C1 segment of cervical spinal cord (tissue), 14 donors: Measurements from ENCODE around the gene ZFPM1.
"Not testable (repeated sequence)": the region's sequence is repeated elsewhere in the genome, so short reads cannot be mapped to it uniquely, and the experiment has no call there.

Experiments used
- DNase-seq, 14 donors: peaks; one replicate each; lab custom pipeline; 2025; lab: John Stamatoyannopoulos, UW

Gene ZFPM1

GRCh38 chr16:88511906-88512305, 58.8 kb downstream of the ZFPM1 start:
- no peak for DNase-seq

GRCh38 chr16:88512728-88513696, 59.9 kb downstream of the ZFPM1 start:
- no peak for DNase-seq

- DNase-seq = no peak
Observed at GRCh38 chr16:88514070-88514469, 61.0 kb downstream of the ZFPM1 start.

- DNase-seq = peak in 1 of 14 donors; percentile 16
Observed at GRCh38 chr16:88514526-88515232, 61.6 kb downstream of the ZFPM1 start.

- DNase-seq = no peak
Observed at GRCh38 chr16:88515371-88515770, 62.3 kb downstream of the ZFPM1 start.

- DNase-seq = no peak
Observed at GRCh38 chr16:88515925-88516594, 63.0 kb downstream of the ZFPM1 start.

- no peak for DNase-seq
Observed at GRCh38 chr16:88516601-88517061, 63.6 kb downstream of the ZFPM1 start.

- not testable (repeated sequence) for DNase-seq
Observed at GRCh38 chr16:88517208-88517774, 64.2 kb downstream of the ZFPM1 start.

- not testable (repeated sequence) for DNase-seq
Observed at GRCh38 chr16:88518411-88519111, 65.5 kb downstream of the ZFPM1 start.

- DNase-seq = no peak
Observed at GRCh38 chr16:88519240-88519639, 66.2 kb downstream of the ZFPM1 start.

GRCh38 chr16:88519938-88520653, 67.0 kb downstream of the ZFPM1 start:
- DNase-seq = no peak

- no peak for DNase-seq
Observed at GRCh38 chr16:88521674-88522073, 68.6 kb downstream of the ZFPM1 start.

- no peak for DNase-seq
Observed at GRCh38 chr16:88522276-88522949, 69.3 kb downstream of the ZFPM1 start.

GRCh38 chr16:88523309-88524161, 70.5 kb downstream of the ZFPM1 start:
- no peak for DNase-seq

- DNase-seq = no peak
Observed at GRCh38 chr16:88524274-88524972, 71.3 kb downstream of the ZFPM1 start.

- no peak for DNase-seq
Observed at GRCh38 chr16:88524973-88525662, 72.0 kb downstream of the ZFPM1 start.

- no peak for DNase-seq
Observed at GRCh38 chr16:88525663-88525990, 72.5 kb downstream of the ZFPM1 start.
